ENCODE measurements around the gene HYCC1.
"Not testable (repeated sequence)": the region's sequence is repeated elsewhere in the genome, so short reads cannot be mapped to it uniquely, and the experiment has no call there.

The HYCC1 gene

GRCh38 chr7:23058408-23059096 is 44.6 kb upstream of the HYCC1 start:
- H4K20me1 ChIP-seq (ENCODE audit: control insufficient read depth, insufficient read depth, low read depth, low read length) = no peaks in the 10 kb centered on the region
- no peak overlapping the region for H3K4me2 ChIP-seq (ENCODE audit: low read length)
- H3K4me1 ChIP-seq (ENCODE audit: control insufficient read depth, low read length) = no peaks in the 10 kb centered on the region
- no peaks in the 10 kb centered on the region for H3F3A ChIP-seq (ENCODE audit: control insufficient read depth, insufficient read depth)
- H3K4me3 ChIP-seq (ENCODE audit: low read length) = no peak overlapping the region
- no peaks in the 10 kb centered on the region for H3K79me2 ChIP-seq (ENCODE audit: control insufficient read depth, low read length)
- no peak overlapping the region for H3K27ac ChIP-seq (ENCODE audit: low read depth, low read length)
- H3K36me3 ChIP-seq (ENCODE audit: control insufficient read depth, low read length) = no peaks in the 10 kb centered on the region
- H3K9me3 ChIP-seq (ENCODE audit: control insufficient read depth, insufficient read depth, low read length) = no peaks in the 10 kb centered on the region
- H3K27me3 ChIP-seq (ENCODE audit: control insufficient read depth, low read length) = peaks cover 6% of the 10 kb centered on the region; the same call in 1 of the 2 replicates
- H3K9me2 ChIP-seq (replicated peaks; ENCODE audit: control insufficient read depth, low read length) = no peaks in the 10 kb centered on the region
- no peak for TF ChIP-seq EZH2phosphoT487 (IDR thresholded peaks at IDR 0.05; ENCODE audit: borderline replicate concordance, low read length)
- TF ChIP-seq CTCF (IDR thresholded peaks at IDR 0.05; ENCODE audit: low read depth, low read length, poor library complexity, severe bottlenecking) = no peak

GRCh38 chr7:23055582-23056178 is 41.8 kb upstream of the HYCC1 start:
- Histone ChIP-seq H3K4me1 (ENCODE audit: control insufficient read depth, low read length) (no peaks in the 10 kb centered on the region), H4K20me1 (ENCODE audit: control insufficient read depth, insufficient read depth, low read depth, low read length) (no peaks in the 10 kb centered on the region)
- TF ChIP-seq EZH2phosphoT487 (IDR thresholded peaks at IDR 0.05; ENCODE audit: borderline replicate concordance, low read length) (no peak), CTCF (IDR thresholded peaks at IDR 0.05; ENCODE audit: low read depth, low read length, poor library complexity, severe bottlenecking) (peak; percentile 98)

GRCh38 chr7:23051124-23051485 is 37.2 kb upstream of the HYCC1 start:
- not testable (repeated sequence) for H3K9me3 ChIP-seq (ENCODE audit: control insufficient read depth, insufficient read depth, low read length)

More at GRCh38 chr7:23055582-23056178, 41.8 kb upstream of the HYCC1 start:
- Histone ChIP-seq H3K36me3 (ENCODE audit: control insufficient read depth, low read length) (no peaks in the 10 kb centered on the region), H3F3A (ENCODE audit: control insufficient read depth, insufficient read depth) (no peaks in the 10 kb centered on the region), H3K79me2 (ENCODE audit: control insufficient read depth, low read length) (no peaks in the 10 kb centered on the region), H3K4me3 (ENCODE audit: low read length) (no peak overlapping the region), H3K27ac (ENCODE audit: low read depth, low read length) (no peak overlapping the region), H3K9me2 (replicated peaks; ENCODE audit: control insufficient read depth, low read length) (no peaks in the 10 kb centered on the region), H3K27me3 (ENCODE audit: control insufficient read depth, low read length) (peaks cover 4% of the 10 kb centered on the region; the same call in 1 of the 2 replicates), H3K9me3 (ENCODE audit: control insufficient read depth, insufficient read depth, low read length) (no peaks in the 10 kb centered on the region), H3K4me2 (ENCODE audit: low read length) (no peak overlapping the region)

GRCh38 chr7:23046336-23046735 is 32.4 kb upstream of the HYCC1 start:
- H3K79me2 ChIP-seq (ENCODE audit: control insufficient read depth, low read length); H3K9me2 ChIP-seq (replicated peaks; ENCODE audit: control insufficient read depth, low read length); H3K4me1 ChIP-seq (ENCODE audit: control insufficient read depth, low read length); H3K4me2 ChIP-seq (ENCODE audit: low read length); H4K20me1 ChIP-seq (ENCODE audit: control insufficient read depth, insufficient read depth, low read depth, low read length); H3F3A ChIP-seq (ENCODE audit: control insufficient read depth, insufficient read depth); H3K36me3 ChIP-seq (ENCODE audit: control insufficient read depth, low read length); H3K4me3 ChIP-seq (ENCODE audit: low read length); H3K27ac ChIP-seq (ENCODE audit: low read depth, low read length); H3K27me3 ChIP-seq (ENCODE audit: control insufficient read depth, low read length); H3K9me3 ChIP-seq (ENCODE audit: control insufficient read depth, insufficient read depth, low read length): not testable (repeated sequence)

More at GRCh38 chr7:23051124-23051485, 37.2 kb upstream of the HYCC1 start:
- H3K4me3 ChIP-seq (ENCODE audit: low read length); H3K4me2 ChIP-seq (ENCODE audit: low read length); H3K27me3 ChIP-seq (ENCODE audit: control insufficient read depth, low read length); H4K20me1 ChIP-seq (ENCODE audit: control insufficient read depth, insufficient read depth, low read depth, low read length); H3K4me1 ChIP-seq (ENCODE audit: control insufficient read depth, low read length); H3F3A ChIP-seq (ENCODE audit: control insufficient read depth, insufficient read depth); H3K36me3 ChIP-seq (ENCODE audit: control insufficient read depth, low read length); H3K9me2 ChIP-seq (replicated peaks; ENCODE audit: control insufficient read depth, low read length); H3K79me2 ChIP-seq (ENCODE audit: control insufficient read depth, low read length); H3K27ac ChIP-seq (ENCODE audit: low read depth, low read length): not testable (repeated sequence)

GRCh38 chr7:23045086-23045485 is 31.2 kb upstream of the HYCC1 start:
- H3K9me3 ChIP-seq (ENCODE audit: control insufficient read depth, insufficient read depth, low read length); H3K9me2 ChIP-seq (replicated peaks; ENCODE audit: control insufficient read depth, low read length); H3K27me3 ChIP-seq (ENCODE audit: control insufficient read depth, low read length); H3K4me2 ChIP-seq (ENCODE audit: low read length); H3K4me1 ChIP-seq (ENCODE audit: control insufficient read depth, low read length); H3K4me3 ChIP-seq (ENCODE audit: low read length); H3K79me2 ChIP-seq (ENCODE audit: control insufficient read depth, low read length); H3F3A ChIP-seq (ENCODE audit: control insufficient read depth, insufficient read depth); H3K27ac ChIP-seq (ENCODE audit: low read depth, low read length); H4K20me1 ChIP-seq (ENCODE audit: control insufficient read depth, insufficient read depth, low read depth, low read length); H3K36me3 ChIP-seq (ENCODE audit: control insufficient read depth, low read length): not testable (repeated sequence)

Measured in DOHH2 (cell line).